Esophagus squamous epithelium (tissue), 5 donors: Measurements from ENCODE around the gene FAM174B. TPM values are rescaled to one million over a fixed set of nuclear protein-coding genes. Genes with fewer than 3 reads are reported as not detected.

Experiments used
- DNase-seq: peaks from one replicate; lab custom pipeline; 2025; lab: John Stamatoyannopoulos, UW
- H3K27ac ChIP-seq, 4 donors: fragments of 200-600 bp; sonication (generic); one replicate each; pipeline ENCODE4 v1.5.1; 2016 to 2019; ENCODE audit warnings: mild to moderate bottlenecking in 1 of 4
- H3K27me3 ChIP-seq, 4 donors: fragments of 200-600 bp; sonication (generic); 1 replicate in 3 of 4; 2 replicates in 1 of 4; pipeline versions ENCODE4 v1.5.1 to v1.6.0; 2017 to 2021; ENCODE audit warnings: antibody characterized with exemption in 1 of 4
- H3K36me3 ChIP-seq, 3 donors: fragments of 200-600 bp; sonication (generic); one replicate each; pipeline ENCODE4 v1.5.1; 2016 to 2019
- H3K4me1 ChIP-seq, 3 donors: fragments of 200-600 bp; sonication (generic); one replicate each; pipeline ENCODE4 v1.5.1; 2017 to 2019
- H3K4me3 ChIP-seq, 4 donors: fragments of 200-600 bp; sonication (generic); 1 replicate in 3 of 4; 2 replicates in 1 of 4; pipeline ENCODE4 v1.5.1; 2016 to 2019; ENCODE audit warnings: mild to moderate bottlenecking in 2 of 4, moderate library complexity in 1 of 4
- H3K9me3 ChIP-seq, 3 donors: fragments of 200-600 bp; sonication (generic); one replicate each; pipeline ENCODE4 v1.5.1; 2016 to 2019
- POLR2A ChIP-seq, 4 donors: fragments of 450-650 bp; IDR thresholded peaks; one replicate each; pipeline ENCODE4 v1.6.1; 2017; ENCODE audit warnings: antibody characterized with exemption in 4 of 4, mild to moderate bottlenecking in 4 of 4, moderate library complexity in 3 of 4
- WGBS, 2 donors: methylation state at CpG; one replicate each; pipeline ENCODE4 v1.1.5; 2018; 5-methylcytosine and 5-hydroxymethylcytosine counted together
- intact Hi-C: fragments of 100-400 bp; cut with DNase I; formaldehyde crosslinking; loops from one replicate; pipeline ENCODE4 v1.15.0; 2022
- total RNA-seq, 4 donors: library from RNA; depleted of rRNA; stranded (reverse); fragments of >200 nt; gene quantifications; one replicate each; pipeline ENCODE4 v1.1.0, GENCODE V29; 2016
- TF ChIP-seq, protein P1 (sequence below), 6 experiments: fragments of 450-650 bp in 4 of 6; fragments of 200-600 bp in 2 of 6; sonication (generic) in 2 of 6; IDR thresholded peaks; one replicate each; pipeline ENCODE4 v1.5.1; 2016 to 2019; ENCODE audit warnings: antibody characterized with exemption in 6 of 6, mild to moderate bottlenecking in 4 of 6, moderate library complexity in 4 of 6
- donor health status: DM: yes; HTN: yes; CAD: no.

The FAM174B gene
- total RNA-seq, 4 donors from 2014 or later: 1.4 to 11.7 (median 4.2) TPM

DNA sequence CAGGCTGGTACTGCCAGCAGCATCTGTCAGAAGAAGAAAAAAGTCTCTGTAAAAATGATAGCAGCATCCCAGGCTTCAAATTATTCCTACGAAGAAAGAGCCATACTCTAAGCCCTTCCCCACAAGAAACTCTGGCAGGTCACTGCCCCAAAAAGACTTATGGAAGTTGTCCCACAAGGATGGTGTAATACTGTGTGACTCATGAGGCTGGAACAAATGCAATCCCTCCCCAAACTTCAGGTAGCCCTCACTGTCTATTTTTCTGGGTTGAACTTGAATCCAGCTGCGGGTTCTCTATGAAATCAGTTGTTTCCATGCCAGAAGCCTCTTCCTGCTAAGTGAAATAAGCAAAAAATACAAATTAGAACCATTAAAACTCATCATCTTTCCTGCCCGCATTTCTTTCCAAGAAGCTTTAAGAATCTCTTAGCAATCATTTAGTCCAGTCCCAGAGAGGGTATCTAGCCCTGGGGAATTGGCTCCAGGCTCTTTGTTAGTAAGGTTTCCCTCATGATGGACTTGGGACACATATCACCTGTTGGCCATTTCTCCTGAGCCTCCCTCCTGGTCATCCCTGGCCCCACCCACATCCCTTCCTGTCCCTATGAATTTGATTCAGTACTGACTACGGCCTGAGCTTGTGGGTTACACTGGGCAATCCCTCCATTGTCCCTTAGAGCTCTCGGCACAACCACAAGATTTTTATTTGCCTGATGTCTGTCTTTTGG is 51.7 kb downstream of the FAM174B start:
- WGBS, 2 donors: 49 to 60% methylated on average over 5 of the region's 5 CpGs
- peaks cover 0 to 9% (median 0%) of the 10 kb centered on the region in 3 donors for H3K4me1 ChIP-seq
- no peak overlapping the region for H3K27ac ChIP-seq
- no peaks in the 10 kb centered on the region for H3K9me3 ChIP-seq
- no peaks in the 10 kb centered on the region for H3K27me3 ChIP-seq
- TF ChIP-seq, protein P1, sequence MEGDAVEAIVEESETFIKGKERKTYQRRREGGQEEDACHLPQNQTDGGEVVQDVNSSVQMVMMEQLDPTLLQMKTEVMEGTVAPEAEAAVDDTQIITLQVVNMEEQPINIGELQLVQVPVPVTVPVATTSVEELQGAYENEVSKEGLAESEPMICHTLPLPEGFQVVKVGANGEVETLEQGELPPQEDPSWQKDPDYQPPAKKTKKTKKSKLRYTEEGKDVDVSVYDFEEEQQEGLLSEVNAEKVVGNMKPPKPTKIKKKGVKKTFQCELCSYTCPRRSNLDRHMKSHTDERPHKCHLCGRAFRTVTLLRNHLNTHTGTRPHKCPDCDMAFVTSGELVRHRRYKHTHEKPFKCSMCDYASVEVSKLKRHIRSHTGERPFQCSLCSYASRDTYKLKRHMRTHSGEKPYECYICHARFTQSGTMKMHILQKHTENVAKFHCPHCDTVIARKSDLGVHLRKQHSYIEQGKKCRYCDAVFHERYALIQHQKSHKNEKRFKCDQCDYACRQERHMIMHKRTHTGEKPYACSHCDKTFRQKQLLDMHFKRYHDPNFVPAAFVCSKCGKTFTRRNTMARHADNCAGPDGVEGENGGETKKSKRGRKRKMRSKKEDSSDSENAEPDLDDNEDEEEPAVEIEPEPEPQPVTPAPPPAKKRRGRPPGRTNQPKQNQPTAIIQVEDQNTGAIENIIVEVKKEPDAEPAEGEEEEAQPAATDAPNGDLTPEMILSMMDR (IDR thresholded peaks at IDR 0.05): no peak
- no peak for TF ChIP-seq POLR2A (IDR thresholded peaks at IDR 0.05)
- DNase-seq: no peak
- H3K4me3 ChIP-seq: no peak overlapping the region
- intact Hi-C loops: no loop called here
- H3K36me3 ChIP-seq: no peaks in the 10 kb centered on the region

DNA sequence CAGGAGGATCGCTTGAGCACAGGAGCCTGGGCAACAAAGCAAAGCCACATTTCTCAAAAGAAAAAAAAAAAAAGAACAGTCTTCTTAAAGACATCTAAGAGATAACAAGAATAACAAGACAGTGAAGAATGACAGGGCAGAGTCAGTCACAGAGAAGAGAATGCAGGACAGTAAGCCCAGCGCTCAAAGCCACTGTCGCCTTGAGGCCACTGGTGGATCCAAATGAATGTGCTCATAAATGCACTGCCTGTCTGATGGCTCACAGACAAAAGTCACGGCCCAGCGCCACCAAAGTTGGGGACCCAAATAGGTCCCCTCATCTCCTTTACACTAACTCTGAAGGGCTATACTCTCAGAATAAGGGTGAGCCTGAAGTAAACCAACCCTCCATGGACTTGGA is 52.3 kb downstream of the FAM174B start:
- intact Hi-C loops: no loop called here
- Histone ChIP-seq H3K4me3 (no peak overlapping the region), H3K9me3 (no peaks in the 10 kb centered on the region), H3K27me3 (no peaks in the 10 kb centered on the region), H3K36me3 (no peaks in the 10 kb centered on the region), H3K4me1 (peaks cover 0 to 9% (median 0%) of the 10 kb centered on the region in 3 donors), H3K27ac (no peak overlapping the region)
- TF ChIP-seq, protein P1 (IDR thresholded peaks at IDR 0.05): no peak
- TF ChIP-seq POLR2A (IDR thresholded peaks at IDR 0.05): no peak
- DNase-seq: no peak
- 89 to 94% methylated on average over 5 of the region's 5 CpGs for WGBS, 2 donors

DNA sequence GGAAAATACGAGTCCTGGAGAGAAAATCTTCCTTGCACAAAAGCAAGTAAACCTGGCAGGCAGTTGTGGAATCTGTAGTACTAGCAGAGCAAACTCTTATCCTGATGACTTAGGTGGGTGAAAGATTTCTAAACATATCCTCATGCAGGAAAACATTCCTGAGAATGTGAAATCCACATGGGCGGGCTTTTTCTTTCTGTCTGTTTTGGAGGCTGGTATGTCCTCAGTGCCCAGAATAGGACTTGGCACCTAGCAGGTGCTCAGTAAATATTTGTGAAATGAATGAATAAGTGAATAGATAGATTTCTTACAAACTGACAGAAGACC is 53.3 kb downstream of the FAM174B start:
- 80 to 85% methylated on average over 2 of the region's 2 CpGs for WGBS, 2 donors
- Histone ChIP-seq H3K9me3 (no peaks in the 10 kb centered on the region), H3K4me1 (peaks cover 0 to 15% (median 2%) of the 10 kb centered on the region in 3 donors), H3K27ac (no peak overlapping the region), H3K27me3 (no peaks in the 10 kb centered on the region), H3K4me3 (no peak overlapping the region), H3K36me3 (no peaks in the 10 kb centered on the region)
- intact Hi-C loops: no loop called here
- DNase-seq: no peak
- no peak for TF ChIP-seq POLR2A (IDR thresholded peaks at IDR 0.05)
- TF ChIP-seq, protein P1 (IDR thresholded peaks at IDR 0.05): no peak

DNA sequence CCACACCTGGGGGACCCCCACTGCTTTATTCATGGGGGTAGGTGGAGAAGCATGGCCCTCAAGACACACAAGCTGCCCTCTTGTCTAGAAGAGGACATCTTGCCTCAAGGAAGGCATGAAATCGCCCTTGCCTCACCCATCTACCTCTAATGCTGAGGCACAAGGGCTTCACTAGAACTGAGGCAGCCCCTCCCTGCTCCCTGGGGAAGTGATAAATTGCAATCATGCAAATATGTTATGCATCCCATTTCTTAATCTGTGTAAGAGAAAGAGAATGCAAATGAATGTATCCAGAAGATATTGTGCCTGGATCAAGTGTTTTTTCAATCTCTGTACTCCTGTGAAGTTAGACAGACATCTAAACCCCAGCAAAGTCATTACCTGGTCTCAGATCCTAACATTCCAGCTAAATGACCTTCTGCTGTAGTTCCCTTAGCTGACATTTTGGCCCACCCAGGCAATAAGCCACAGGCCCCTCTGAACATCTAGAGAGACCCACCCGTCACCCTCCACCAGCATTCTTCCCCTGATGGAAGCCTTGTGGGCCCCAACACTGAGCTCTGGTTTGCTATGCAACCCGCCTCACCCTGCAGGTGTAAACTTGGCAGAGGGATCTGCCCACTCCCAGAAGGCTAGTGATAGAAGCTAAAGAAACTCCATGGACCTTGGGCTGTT is 53.8 kb downstream of the FAM174B start:
- WGBS, 2 donors: 70 to 82% methylated on average over 1 to 3 of the region's 3 CpGs
- Histone ChIP-seq H3K36me3 (no peaks in the 10 kb centered on the region), H3K4me3 (no peak overlapping the region), H3K27me3 (no peaks in the 10 kb centered on the region), H3K9me3 (no peaks in the 10 kb centered on the region), H3K27ac (no peak overlapping the region), H3K4me1 (peaks cover 2 to 20% (median 6%) of the 10 kb centered on the region in 3 donors)
- no peak for TF ChIP-seq POLR2A (IDR thresholded peaks at IDR 0.05)
- TF ChIP-seq, protein P1 (IDR thresholded peaks at IDR 0.05): no peak
- DNase-seq: no peak
- intact Hi-C loops: no loop called here

DNA sequence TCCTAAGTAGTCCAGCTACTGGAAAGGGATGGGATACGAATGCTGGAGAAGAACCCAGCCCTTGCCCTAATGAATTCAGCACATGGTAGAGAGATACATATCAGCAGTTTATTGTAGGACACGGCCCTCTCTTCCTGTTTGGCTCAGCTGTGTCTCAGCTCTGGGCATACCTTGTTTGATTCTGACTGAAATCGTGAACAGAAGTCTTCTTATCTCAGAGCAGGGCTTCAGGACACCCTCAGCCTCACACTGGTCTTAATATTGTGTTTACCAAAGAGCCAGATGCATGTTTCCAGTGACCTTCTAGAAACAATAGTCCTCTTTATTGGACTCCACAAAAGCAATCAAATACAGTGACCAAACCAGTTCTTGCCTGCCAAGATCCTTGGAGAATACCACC is 54.7 kb downstream of the FAM174B start:
- Histone ChIP-seq H3K27me3 (no peaks in the 10 kb centered on the region), H3K4me1 (peaks cover 3 to 29% (median 6%) of the 10 kb centered on the region in 3 donors), H3K4me3 (no peak overlapping the region), H3K9me3 (no peaks in the 10 kb centered on the region), H3K27ac (no peak overlapping the region), H3K36me3 (no peaks in the 10 kb centered on the region)
- TF ChIP-seq, protein P1 (IDR thresholded peaks at IDR 0.05): no peak
- TF ChIP-seq POLR2A (IDR thresholded peaks at IDR 0.05): no peak
- intact Hi-C loops: no loop called here
- no peak for DNase-seq
- WGBS, 2 donors: 53 to 62% methylated on average over 3 of the region's 3 CpGs
